Adipocyte (in vitro differentiated cells): ENCODE measurements around the gene PHTF1.

Experiments used
- DNase-seq: peaks from one replicate; pipeline ENCODE4 v3.0.0-alpha.2; 2015; ENCODE audit warnings: low read depth
- H3K27me3 ChIP-seq: replicated peaks from 2 replicates; pipeline ENCODE4 v1.7.0; 2013; ENCODE audit warnings: mild to moderate bottlenecking, low read length, moderate library complexity; ENCODE audit not compliant: control insufficient read depth, insufficient read depth
- H3K36me3 ChIP-seq: 2 replicates; pipeline ENCODE4 v1.7.0; 2013; ENCODE audit warnings: low read length, mild to moderate bottlenecking, moderate library complexity; ENCODE audit not compliant: control insufficient read depth, insufficient read depth, severe bottlenecking
- H3K4me1 ChIP-seq: 2 replicates; pipeline ENCODE4 v1.7.0; 2013; ENCODE audit warnings: mild to moderate bottlenecking, low read length, moderate library complexity; ENCODE audit not compliant: control insufficient read depth, insufficient read depth
- H3K4me3 ChIP-seq: 2 replicates; pipeline ENCODE4 v1.7.0; 2013; ENCODE audit warnings: mild to moderate bottlenecking, low read length, moderate library complexity
- H3K9ac ChIP-seq: 2 replicates; pipeline ENCODE4 v1.7.0; 2013; ENCODE audit warnings: mild to moderate bottlenecking, low read length, moderate library complexity
- H3K9me3 ChIP-seq: 2 replicates; pipeline ENCODE4 v1.7.0; 2013; ENCODE audit warnings: mild to moderate bottlenecking, low read length, moderate library complexity; ENCODE audit not compliant: control insufficient read depth

The PHTF1 gene

DNA sequence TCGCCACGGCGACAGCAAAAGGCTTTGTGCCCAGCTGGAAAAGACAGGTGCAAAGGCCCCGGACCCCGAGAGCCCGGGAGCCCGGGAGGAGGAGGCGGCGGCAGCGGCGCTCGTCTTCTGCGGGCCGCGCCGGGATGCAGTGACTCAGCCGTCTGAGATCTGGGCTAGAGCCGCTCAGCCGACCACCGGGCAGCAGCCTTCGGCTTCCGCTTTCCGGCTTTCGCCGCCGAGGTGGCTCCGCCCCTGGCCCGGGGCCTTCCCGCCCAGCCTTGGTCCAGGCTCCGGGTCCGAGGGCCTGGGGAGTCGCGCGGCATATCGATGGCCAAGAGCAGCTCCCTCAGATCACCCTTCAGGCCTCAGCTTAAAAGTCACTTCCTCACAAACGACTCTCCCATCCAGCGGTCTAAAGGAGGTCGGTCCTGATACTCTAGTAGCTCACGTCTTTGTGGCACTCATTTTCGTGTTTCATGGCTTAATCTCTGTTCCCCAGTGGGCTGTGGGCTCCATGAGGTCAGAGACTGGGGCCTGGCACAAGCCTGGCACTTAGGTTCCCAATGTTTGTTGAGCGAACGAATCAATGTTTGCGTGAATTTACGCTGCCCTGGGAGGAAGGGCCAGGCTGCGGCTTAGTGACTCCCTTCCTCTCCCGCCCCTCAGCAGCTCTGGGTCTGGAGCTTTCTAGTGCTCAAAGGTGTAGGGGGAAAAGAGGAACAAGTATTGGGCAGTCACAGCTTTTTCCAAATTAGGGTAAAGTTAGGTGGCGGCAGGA lies at the start of gene PHTF1:
Gene PHTF1 (minus strand): TSS at position 154 of the 769 bp plus-strand sequence. CDS start 783 bp downstream, outside the sequence.
- DNase-seq = peak; percentile 88
- no peaks in the 10 kb centered on the region for H3K9me3 ChIP-seq
- peaks cover 36% of the 10 kb centered on the region for H3K4me1 ChIP-seq
- H3K4me3 ChIP-seq = peak within 1 kb of the TSS; percentile 89
- H3K27me3 ChIP-seq = no peaks in the 10 kb centered on the region
- H3K9ac ChIP-seq = peak within 1 kb of the TSS; percentile 93
- peaks cover 3% of the 10 kb centered on the region for H3K36me3 ChIP-seq

DNA sequence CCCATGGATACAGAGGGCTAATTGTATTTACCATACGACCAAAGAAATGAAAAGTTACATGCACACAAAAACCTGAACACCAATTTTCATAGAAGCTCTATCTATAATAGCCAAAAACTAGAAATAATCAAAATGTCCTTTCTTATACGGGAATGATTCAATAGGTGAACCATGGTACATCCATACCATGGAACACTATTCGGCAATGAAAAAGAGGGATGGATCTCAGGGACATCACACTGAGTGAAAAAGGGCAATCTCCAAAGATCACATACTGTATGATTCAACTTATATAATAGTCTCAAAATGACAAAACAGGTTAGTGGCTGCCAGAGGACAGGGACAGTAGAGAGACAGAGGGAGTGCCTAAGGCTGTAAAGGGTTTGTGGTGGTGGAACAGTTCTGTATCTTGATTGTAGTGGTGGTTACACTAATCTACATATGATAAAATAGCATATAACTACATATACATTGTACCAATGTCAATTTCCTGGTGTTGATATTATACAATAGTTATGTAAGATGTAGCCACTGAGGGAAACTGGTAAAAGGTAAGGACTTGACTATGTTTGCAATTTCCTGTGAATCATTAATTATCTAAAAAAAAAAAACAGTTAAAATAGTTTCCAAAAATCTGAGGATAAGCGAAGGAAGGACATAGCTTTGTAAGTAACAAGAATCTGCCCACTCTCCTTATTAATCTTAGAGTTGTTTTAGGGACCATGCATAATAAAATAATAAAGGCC lies 49.3 kb upstream of the PHTF1 start:
- Histone ChIP-seq H3K4me3 (peak overlapping the region; percentile 91), H3K9ac (no peak overlapping the region), H3K27me3 (no peaks in the 10 kb centered on the region), H3K36me3 (no peaks in the 10 kb centered on the region), H3K4me1 (peaks cover 38% of the 10 kb centered on the region), H3K9me3 (no peaks in the 10 kb centered on the region)
- peak; percentile 11 for DNase-seq

DNA sequence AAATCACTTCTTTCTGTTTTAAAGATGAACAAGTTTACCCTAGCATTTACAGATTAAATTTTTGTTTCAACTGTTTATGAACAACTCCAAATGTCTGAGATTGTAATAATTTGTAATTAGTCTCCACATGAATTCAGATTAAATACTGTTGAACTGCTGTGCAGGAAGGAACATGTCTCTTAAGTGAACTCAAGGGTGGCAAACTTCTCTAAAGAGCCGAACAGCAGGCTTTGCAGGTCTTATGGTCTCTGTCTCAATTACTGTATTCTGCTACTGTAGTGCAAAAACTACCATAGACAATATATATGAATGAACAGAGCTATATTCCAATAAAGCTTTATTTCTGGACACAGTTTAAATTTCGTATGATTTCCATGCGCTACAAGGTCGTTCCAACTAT lies 46.4 kb upstream of the PHTF1 start:
- H3K36me3 ChIP-seq = no peaks in the 10 kb centered on the region
- peaks cover 33% of the 10 kb centered on the region for H3K4me1 ChIP-seq
- no peaks in the 10 kb centered on the region for H3K27me3 ChIP-seq
- H3K9ac ChIP-seq = no peak overlapping the region
- DNase-seq = no peak
- H3K9me3 ChIP-seq = no peaks in the 10 kb centered on the region
- H3K4me3 ChIP-seq = no peak overlapping the region

DNA sequence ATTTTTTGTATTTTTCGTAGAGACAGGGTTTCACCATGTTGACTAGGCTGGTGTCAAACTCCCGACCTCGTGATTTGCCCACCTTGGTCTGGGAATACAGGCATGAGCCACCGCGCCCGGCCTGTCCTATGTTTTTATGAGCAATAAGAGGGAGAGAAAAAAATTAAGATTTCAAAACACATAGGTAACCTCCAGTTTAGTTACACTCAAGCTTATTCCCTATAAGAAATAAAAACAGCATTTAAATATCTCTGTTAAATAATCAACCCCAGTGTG lies 45.9 kb upstream of the PHTF1 start:
- no peaks in the 10 kb centered on the region for H3K9me3 ChIP-seq
- no peak for DNase-seq
- no peak overlapping the region for H3K4me3 ChIP-seq
- H3K27me3 ChIP-seq = no peaks in the 10 kb centered on the region
- no peak overlapping the region for H3K9ac ChIP-seq
- no peaks in the 10 kb centered on the region for H3K36me3 ChIP-seq
- H3K4me1 ChIP-seq = peaks cover 30% of the 10 kb centered on the region

DNA sequence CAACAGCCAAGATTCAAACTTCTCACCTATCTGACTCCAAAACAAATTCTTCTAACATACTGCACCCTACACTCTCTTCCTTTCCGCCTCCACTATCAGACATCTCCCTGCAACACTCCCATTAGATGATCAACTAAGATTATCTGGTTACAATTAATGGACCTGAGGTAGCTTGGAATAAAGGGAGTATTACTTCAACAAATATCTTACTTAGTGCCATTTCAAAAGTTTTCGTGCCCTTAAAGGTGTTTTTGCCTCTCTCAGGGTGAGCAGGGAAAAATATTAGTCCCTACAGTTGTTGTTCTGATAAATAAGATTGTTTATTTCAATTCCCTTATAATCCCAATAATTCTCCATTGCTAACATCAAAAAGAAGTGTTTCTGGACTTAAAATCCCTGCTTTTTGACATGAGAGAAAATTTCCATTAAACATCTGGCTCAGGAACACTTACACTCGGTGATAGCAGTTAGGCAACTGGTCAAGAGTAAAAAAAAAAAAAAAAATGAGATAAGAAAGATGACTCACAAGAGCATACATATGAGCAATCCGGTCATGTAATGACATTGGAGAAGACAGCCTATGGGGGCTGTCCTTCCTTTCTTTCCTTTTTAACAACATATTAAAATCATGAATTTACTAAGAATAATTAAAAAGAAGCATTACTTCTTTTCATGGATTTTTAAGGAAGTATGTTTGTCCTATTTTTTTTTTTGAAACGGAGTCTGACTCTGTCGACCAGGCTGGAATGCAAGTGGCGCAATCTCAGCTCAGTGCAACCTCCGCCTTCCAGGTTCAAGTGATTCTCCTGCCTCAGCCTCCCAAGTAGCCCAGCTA lies 45.4 kb upstream of the PHTF1 start:
- Histone ChIP-seq H3K27me3 (no peaks in the 10 kb centered on the region), H3K4me3 (peak overlapping the region; percentile 50), H3K36me3 (no peaks in the 10 kb centered on the region), H3K9me3 (no peaks in the 10 kb centered on the region), H3K4me1 (peaks cover 24% of the 10 kb centered on the region), H3K9ac (no peak overlapping the region)
- DNase-seq = peak; percentile 67

DNA sequence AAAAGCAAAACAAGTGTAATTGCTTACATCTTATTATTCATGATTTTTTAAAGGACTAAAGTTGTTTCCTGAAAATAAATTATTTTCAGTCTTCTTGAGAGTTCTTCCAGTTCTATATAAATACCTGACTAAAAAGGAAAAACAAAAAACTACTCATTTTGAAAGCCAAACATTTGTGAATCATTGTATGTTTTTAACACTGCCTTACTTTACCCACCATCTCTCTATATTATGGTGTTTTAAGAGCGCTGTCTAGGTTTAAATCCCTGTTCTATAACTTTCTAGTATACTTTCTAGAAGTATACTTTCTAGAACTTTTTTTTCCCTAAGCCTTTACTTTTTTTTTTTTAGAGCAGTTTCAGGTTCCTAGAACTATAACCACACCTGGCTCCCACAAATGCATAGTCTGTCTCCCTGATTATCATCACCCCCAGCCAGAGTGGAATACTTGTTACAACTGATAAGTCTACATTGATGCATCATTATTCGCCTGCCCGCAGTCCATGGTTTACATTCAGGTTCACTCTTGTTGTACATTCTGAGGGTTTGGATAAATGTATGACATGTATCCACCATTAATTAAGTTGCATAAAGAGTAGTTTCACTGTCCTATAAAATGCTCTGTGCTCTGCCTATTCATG lies 43.2 kb upstream of the PHTF1 start:
- no peak for DNase-seq
- H3K9me3 ChIP-seq = no peaks in the 10 kb centered on the region
- peaks cover 12% of the 10 kb centered on the region for H3K4me1 ChIP-seq
- H3K9ac ChIP-seq = no peak overlapping the region
- H3K36me3 ChIP-seq = peaks cover 3% of the 10 kb centered on the region
- H3K27me3 ChIP-seq = no peaks in the 10 kb centered on the region
- H3K4me3 ChIP-seq = no peak overlapping the region

DNA sequence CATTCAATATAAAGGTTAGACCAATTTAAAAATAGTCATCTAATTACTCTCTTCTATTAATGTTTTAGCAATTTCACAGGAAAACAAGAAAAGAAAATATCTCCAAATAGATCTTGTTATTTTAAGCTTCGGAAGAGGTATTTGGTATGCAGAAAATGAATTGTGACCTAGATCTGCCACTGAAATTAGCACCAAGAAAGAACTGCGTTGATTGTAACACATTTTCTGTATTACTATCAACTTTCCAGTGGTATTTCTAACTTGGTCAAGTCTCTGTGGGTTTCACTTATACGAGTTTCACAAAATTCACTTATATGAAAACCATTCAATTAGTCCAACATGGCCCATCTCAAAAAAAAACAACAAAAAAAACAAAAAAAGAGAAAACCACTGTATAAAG lies 41.2 kb upstream of the PHTF1 start:
- peaks cover 12% of the 10 kb centered on the region for H3K36me3 ChIP-seq
- no peak for DNase-seq
- H3K27me3 ChIP-seq = no peaks in the 10 kb centered on the region
- no peaks in the 10 kb centered on the region for H3K9me3 ChIP-seq
- peaks cover 12% of the 10 kb centered on the region for H3K4me1 ChIP-seq
- H3K4me3 ChIP-seq = no peak overlapping the region
- H3K9ac ChIP-seq = no peak overlapping the region

DNA sequence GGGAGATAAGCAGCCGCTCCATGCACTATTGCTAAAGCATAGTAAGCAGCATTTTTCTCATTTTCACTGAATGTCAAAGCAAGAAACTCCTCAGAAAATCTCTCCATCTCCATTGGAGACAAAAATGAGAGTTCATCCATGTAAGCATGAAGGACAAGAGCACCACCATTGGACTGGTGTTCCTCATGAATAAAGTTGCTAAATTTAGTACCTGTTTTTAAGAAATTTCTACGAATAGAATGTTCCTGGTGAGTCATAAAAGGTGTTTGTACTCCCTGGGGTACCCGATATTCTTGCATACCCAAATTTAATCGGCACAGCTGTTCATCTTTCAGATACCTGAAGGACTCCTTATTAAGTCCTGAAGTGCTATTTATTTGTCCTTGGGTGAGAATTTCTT lies 38.2 kb upstream of the PHTF1 start:
- DNase-seq = no peak
- no peak overlapping the region for H3K4me3 ChIP-seq
- no peak overlapping the region for H3K9ac ChIP-seq
- H3K27me3 ChIP-seq = no peaks in the 10 kb centered on the region
- peaks cover 16% of the 10 kb centered on the region for H3K36me3 ChIP-seq
- no peaks in the 10 kb centered on the region for H3K9me3 ChIP-seq
- peaks cover 6% of the 10 kb centered on the region for H3K4me1 ChIP-seq

DNA sequence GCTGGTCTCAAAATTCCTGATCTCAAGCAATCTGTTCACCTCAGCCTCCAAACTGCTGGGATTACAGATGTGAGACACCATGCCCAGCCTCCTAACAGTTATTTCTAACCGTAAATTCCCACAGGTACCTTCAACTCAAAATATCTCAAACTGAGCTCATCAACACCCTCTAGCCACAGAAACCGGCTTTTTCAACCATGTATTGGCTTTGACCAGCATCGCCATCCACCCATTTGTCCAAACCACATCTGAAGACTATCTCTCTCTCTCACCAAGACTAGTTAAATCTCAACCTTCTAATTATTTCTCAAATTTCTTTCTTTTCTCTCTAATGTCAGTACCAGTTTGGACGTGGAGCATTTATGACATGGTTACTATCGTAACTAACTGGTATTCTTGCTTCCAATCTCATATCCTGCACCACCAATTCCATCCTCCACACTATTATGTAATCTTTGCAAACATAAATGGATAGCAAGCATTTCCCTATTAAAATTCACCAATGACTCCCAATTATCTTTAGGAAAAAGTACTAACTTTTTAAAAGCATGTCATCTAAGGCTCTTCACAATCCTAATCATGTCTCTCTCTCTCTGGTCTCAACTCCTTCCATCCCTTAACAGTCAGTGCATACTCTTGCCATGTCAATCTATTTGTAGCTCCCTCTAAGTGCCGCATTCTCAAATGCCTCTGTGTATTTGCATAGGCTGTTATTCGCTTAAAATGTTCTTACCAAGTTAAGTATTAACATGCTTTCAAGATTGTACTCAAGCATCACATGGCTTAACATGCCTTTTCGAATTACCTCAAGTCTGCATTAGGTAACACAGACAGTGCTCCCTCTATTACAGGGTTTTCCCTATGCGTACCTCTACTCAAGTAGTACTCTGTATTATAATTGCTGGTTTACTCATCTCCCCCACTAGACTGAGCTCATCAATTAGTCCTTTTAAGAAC lies 34.9 kb upstream of the PHTF1 start:
- Histone ChIP-seq H3K36me3 (peaks cover 20% of the 10 kb centered on the region), H3K27me3 (no peaks in the 10 kb centered on the region), H3K9me3 (no peaks in the 10 kb centered on the region)

DNA sequence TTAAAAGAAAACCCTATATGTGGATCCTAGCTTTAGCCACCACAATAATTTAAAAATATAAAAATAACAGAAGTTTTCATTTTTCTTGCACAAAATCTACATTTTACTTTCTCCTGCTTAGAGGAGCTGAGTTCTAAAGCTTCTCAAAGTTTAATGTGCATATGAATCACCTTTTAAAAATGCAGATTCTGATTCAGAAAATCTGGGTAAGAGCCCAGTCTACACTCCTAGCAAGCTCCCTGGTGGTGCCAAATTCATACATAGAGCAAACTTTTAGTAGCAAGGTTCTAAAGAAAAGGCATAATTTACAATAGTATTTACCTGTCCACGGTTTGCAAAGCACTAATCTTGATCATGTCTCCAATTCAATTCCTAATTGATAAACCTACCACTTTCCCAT lies 33.7 kb upstream of the PHTF1 start:
- Histone ChIP-seq H3K27me3 (no peaks in the 10 kb centered on the region), H3K9ac (no peak overlapping the region), H3K4me3 (no peak overlapping the region), H3K4me1 (peaks cover 17% of the 10 kb centered on the region), H3K36me3 (peaks cover 20% of the 10 kb centered on the region), H3K9me3 (no peaks in the 10 kb centered on the region)
- peak; percentile 21 for DNase-seq

More for the DNA sequence above, 34.9 kb upstream of the PHTF1 start:
- DNase-seq = no peak
- H3K4me1 ChIP-seq = peaks cover 10% of the 10 kb centered on the region
- H3K9ac ChIP-seq = no peak overlapping the region
- H3K4me3 ChIP-seq = no peak overlapping the region
